ENCODE measurements around the gene ZKSCAN8.

- TF ChIP-seq CTCF (IDR thresholded peaks at IDR 0.05; ENCODE audit: insufficient read depth, low read length, poor library complexity, severe bottlenecking) (no peak), EZH2phosphoT487 (conservative IDR thresholded peaks at IDR 0.05; ENCODE audit: low read length) (no peak)
Observed at GRCh38 chr6:28154357-28154756, 12.7 kb downstream of the ZKSCAN8 start.
